NCI-H146 treated with DMSO at 0.1 percent for 48 hours (cell line): ENCODE data around the gene RXRA.

Source experiments
- DNase-seq: peaks from one replicate; lab custom pipeline; 2025; ENCODE audit not compliant: unreplicated experiment; lab: John Stamatoyannopoulos, UW

RXRA gene

DNA sequence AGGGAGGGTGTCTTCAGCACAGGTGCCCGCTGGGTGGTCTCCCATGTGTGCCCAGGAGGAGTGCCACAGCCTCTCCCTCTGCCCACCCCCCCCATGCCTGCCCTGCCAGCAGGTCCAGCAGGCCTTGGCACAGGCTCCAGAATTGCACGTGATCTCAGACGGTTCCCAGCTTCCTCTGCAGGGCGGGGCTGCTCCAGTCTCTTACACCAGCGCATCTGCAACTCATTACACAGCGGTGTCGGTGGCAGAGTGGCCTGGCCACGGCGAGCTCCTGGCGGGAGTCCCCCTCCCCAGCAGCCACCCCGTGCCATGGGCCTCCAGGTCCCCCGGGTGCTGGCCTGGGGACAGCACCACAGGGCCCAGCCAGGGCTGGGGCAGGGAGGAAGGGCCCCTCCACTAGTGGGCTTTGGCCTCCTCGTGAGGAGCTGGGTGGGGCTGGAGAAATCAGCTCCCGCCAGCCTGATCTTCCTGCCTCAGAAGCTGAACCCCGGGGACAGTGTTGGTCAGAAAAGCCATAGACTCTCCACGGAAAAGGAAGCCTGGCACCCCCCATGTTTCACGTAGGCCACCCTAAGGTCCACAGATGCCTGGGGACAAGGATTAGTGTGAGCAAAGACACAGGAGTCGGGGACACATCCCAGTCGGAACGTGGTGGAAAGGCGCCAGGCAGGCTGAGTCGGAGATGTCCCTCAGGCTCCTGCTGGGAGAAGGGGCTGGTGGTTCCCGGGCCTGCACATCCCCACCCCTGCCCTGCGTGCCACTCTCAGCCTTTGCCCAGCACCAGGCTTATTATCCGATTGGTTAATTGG is 40.2 kb downstream of the RXRA start:
- no peak for DNase-seq

DNA sequence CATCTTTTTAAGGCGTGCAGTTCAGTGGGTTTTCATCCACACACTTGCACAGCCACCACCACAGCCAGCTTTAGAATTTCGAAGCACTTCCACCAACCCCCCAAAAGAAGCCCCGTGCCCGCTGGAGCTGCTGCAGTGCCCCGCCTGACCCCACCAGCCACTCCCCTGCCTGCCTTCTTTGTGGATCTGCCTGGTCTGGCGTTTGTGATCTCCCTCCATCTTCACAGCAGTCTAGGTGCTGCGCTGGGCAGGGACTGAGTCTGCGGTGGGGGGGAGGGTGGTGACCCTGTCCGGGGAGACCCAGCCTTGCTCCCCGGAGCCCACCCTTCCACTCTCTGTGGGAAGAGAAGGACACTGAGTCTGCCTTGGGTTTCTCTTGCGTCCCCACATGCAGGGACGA is 40.8 kb downstream of the RXRA start:
- no peak for DNase-seq

- DNase-seq = no peak
Observed at GRCh38 chr9:134367791-134368490, 41.7 kb downstream of the RXRA start.

- DNase-seq = no peak
Observed at GRCh38 chr9:134368571-134368970, 42.3 kb downstream of the RXRA start.

DNA sequence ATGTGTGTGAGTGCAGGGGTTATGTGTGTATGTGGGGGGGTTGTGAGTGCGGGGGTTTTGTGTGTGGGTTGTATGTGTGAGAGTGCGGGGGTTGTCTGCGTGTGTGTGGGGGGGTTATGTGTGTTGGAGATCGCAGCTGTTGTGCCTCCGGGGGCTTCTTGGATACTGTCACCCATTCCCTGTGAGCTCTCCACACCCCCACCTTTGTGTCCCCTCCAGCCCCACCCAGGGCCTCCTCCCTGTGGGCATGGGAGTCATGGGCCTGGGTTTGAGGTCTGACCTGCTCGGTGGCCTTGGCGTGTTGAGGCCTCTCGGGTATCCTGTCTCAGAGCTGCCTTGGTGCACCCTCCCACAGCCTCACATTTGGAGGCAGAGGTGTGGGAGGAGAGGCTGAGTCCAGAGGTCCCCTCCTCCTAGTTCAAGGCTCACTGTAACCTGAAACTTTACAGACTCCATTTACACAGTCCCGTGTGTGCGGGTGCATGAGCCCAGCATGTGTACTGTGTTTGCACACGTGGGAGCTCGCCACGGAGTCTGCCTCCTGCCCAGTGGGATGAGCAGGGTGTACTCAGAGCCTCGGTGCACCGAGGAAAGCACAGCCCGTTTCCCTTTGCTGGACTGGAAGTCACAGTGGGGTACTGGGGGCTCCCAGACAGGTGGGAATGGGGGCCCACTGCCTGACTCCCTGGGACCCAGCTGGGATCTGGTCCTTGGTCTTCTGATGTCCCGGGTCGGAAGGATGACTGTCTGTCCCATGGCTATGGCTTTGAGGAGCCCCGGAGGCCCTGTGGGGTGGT is 43.4 kb downstream of the RXRA start:
- DNase-seq = no peak

DNA sequence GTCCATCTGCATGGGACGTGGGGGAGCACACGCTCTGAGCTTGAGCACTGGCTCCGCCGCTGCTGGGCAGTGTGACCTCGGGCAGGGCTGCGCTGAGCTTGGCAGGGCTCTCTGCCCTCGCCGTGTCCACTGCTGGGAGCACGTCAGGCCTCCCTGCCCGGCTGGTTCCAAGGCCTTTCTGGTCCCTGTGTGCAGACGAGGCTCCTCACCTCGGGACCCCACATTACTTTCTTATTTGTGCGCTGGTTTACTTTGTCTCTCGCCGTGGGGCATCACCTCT is 43.9 kb downstream of the RXRA start:
- no peak for DNase-seq

- no peak for DNase-seq
Observed at GRCh38 chr9:134370638-134371037, 44.4 kb downstream of the RXRA start.

DNA sequence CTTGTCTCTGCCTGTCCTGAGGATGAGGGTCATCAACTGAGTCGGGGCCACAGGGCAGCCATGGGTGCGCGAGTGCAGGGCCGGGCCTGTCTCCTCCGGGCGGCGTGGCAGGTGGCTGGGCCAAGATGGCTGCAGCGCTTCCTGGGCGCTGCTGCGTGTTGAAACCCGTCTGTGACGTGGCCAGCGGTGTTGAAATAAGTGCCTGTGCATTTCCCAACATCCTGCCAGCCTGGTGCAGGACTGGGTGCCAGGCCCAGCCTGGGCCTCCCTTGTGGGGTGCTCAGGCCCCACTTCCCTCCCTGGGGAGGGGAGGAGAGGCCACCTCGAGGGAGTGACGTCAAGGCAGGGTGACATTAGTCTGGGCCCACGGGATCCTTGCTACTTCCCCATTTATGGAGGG is 45.5 kb downstream of the RXRA start:
- DNase-seq = no peak

GRCh38 chr9:134372581-134373267 is 46.5 kb downstream of the RXRA start:
- DNase-seq = no peak

- DNase-seq = no peak
Observed at GRCh38 chr9:134373269-134373668, 47.0 kb downstream of the RXRA start.

DNA sequence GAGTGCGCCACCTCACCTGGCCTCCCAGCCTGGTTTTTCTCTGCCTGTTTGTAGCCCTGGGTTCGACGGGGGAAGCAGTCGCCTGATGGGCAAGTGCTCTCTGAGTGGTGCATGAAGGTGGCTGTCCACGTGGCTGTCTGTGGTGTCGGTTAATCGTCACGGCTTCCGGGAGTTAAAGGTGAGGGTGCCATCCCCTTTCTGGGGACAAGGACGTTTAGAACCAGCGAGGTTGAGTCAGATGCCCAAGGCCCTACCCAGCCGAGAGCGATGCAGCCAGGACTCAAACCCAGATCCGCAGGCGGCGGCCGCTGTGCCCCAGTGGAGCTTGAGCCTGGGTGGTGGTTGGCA is 47.7 kb downstream of the RXRA start:
- no peak for DNase-seq

DNA sequence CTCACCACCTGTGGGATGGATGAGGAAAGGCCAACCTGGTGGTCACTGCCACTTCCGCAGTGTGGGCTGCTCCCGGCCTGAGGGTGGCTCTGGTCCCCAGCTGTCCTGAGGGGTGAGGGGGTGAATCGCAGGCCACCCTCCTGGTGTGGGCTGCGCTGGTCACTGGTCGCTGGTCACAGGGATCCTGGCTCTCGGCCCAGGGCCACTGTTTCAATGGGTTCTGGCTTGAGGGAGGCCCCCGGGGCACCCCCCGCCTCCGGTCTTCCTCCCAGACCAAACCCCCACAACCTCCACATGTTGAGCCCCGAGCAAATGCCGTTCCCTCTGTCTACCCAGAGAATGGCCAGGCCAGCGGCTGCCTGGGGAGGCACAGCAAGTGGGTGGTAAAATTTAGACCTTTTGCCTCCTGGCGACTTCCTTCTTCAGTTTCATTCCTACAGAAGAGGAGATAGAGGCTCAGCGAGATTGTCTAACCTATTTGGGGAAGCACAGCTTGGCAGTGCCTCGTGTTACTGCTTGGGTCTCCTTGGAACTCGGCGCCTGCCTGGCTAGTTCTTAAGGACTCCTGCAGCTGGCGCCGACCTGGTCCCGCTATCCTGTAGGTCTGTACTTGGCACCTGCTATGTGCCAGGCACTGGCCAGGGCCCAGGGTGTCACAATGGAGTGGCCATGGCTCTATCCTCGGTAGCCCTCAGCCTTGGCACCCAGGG is 48.2 kb downstream of the RXRA start:
- DNase-seq = no peak

DNA sequence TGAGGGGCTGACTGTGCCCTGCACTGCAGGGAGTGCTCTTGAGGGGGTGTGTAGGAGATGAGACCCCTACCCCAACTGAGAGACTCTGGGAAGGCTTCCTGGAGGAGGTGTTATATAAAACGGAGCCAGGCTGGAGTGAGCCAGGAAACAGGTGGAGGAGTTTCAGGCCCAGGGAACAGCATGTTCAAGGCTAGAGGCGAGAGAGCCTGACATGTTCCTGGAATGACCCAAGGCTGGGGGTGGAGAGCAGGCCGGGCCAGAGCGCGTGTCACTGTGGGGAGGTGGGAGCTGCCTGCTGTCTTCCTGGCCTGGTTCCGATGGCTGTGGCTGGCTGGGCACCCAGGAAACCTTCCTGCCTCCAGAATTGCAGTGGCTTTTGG is 48.7 kb downstream of the RXRA start:
- DNase-seq = no peak

DNA sequence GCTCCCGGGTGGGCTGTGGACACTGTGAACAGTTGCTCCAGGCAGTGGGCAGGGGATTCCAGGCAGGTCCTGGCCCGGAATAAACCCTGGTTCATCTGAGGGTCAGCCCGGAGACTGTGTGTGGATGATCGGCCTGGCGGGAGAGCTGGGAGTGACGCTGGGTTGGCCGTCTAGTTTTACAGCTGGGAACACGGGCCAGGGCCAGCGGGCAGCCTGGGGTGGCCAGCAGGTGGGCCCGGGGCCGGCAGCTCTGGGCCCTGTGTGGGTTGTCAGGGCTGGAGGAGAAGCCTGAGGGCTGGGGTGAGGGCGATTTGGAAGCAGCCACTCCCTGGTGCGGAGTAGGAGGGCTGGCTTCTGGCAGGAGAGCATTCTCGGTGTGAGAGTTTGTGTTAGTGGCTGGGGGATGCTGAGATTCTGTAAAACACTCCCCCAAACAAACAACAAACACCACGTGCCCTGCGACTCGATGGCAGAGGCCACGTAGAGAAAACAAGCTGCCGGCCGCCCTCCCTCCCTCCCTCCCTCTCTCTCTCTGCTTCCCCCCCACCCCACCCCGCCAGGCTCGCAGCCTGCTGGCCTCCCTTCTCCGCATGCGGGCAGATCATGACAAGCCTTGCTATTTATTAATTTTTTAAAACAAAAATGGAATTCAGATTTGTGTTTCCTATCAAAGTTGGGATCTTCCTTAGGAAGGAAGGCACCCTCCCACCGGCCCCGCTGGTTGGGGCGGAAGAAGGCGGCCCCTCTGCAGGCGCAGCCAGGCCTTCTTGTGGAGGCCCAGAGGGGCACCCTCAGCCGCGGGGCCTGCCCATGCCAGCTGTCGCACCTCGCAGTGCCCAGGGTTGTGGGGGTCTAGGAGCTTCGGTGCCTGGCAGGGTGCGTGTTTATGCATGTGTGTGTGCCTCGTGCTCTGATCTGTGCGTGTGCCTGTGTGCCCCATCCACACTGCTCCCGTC is 49.5 kb downstream of the RXRA start:
- DNase-seq = no peak

DNA sequence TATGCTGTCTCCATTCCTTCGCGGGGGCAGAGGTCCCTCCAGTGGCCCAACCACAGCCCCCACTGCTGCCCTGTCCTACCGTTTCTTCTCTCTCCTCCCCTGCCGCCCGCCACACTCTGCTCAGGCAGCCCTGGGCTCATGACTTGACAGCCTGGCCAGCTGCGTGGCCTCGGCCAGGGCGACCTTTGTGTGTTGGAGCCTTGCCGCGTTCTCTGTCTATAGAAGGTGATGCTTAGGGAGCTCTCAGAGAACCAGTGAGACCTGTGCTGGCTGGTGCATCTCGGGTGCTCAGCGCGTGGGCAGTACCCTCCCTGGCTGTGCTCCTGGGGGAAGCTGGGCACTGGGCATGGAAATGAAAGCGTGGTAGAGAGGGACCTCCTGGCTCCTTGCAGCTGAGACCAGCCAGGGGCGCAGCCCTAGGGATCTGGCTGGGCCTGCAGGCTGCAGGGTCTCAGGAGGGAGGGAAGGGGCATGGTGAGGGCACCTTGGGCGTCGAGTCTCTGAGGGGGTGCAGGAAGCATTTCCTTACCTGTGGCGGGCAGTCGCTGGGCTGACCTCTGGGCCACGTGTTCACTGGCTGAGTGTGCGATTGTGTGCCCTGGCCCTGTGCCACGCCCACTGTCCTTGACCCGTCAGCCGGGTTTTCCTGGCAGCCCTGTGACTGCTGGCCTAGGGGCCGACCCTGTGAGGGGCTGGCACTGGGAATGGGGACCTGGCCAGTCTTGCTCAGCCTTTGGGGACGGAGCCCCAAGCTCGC is 50.3 kb downstream of the RXRA start:
- DNase-seq = no peak

GRCh38 chr9:134377143-134377484 is 50.9 kb downstream of the RXRA start:
- DNase-seq = no peak

GRCh38 chr9:134377976-134378375 is 51.7 kb downstream of the RXRA start:
- DNase-seq = no peak

GRCh38 chr9:134378901-134379338 is 52.7 kb downstream of the RXRA start:
- no peak for DNase-seq

- no peak for DNase-seq
Observed at GRCh38 chr9:134379831-134380365, 53.6 kb downstream of the RXRA start.
